NCI-H345 treated with DMSO at 0.1 percent for 48 hours (cell line): ENCODE results near the gene RAB40AL.
"Not testable (repeated sequence)": the region's sequence is repeated elsewhere in the genome, so short reads cannot be mapped to it uniquely, and the experiment has no call there.

Source experiments
- DNase-seq: peaks from one replicate; lab custom pipeline; 2025; ENCODE audit not compliant: unreplicated experiment; lab: John Stamatoyannopoulos, UW

The RAB40AL gene

GRCh38 chrX:102936972-102937371, at the start of gene RAB40AL:
RAB40AL (plus strand) TSS chrX:102937272; CDS start chrX:102937319, 47 bp downstream.
- not testable (repeated sequence) for DNase-seq

GRCh38 chrX:102887687-102888086, 49.4 kb upstream of the RAB40AL start:
- no peak for DNase-seq

DNA sequence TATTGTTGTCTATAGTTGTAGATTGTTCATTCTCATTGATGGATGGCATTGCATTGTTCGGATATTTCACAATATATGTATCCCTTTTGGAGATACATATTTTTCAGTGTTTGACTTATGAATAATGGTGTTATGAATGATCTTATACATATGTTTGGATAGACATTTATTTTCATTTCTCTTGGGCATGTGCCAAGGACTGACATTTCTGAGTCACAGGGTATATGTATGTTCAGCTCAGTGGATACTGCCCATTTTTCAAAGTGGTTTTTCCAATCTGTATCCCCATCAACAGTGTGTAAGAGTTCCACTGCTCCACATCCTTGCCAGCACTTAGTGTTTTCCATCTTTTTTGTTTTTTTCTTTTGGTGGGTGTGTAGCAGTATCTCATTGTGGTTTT, 45.0 kb upstream of the RAB40AL start:
- no peak for DNase-seq

DNA sequence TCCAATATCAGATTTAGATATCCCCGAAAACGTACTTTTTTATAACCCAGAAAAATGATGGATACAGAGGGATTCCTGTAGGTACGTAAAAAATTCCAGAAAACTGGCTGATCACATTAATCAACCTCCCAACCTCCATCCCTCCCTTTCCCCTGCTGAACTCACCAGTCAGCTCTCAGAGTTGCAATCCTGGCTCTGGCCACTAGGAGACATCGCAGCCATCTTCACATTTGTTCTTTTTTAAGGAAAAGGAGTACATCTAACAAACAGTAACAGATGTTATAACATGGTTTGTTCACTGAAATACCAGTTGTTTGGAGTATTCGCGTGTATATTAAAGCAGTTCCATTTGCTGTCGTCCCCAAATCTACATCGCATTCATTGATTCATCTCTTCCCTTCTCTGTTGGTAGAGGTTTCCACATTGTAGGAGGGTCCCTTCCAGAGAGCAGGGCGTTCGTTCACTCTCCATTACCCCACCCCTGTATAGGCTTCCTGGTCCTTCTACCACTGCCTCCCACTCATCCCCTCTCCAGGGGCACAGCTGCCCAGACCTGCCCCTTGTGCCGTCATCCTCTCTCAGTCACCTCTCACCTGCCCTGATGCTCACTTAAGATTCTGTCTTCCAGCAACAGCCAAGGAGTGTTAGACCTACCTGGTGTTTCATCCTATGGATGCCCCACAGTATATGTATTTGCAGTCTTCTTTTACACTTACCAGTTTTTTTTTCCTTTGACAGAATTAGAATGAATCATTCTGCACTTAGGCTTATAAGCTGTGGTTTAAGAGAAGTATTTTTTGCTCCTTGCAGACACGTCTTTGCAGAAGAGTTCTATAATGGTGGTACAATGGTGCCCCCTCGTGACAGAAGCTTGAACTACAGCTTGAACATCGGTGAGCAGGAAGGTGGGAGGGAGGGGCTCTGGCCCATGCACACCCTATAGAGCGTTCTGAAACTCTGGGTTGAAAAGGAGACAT, 36.8 kb upstream of the RAB40AL start:
- DNase-seq, result peak; percentile 4

GRCh38 chrX:102902355-102902754, 34.7 kb upstream of the RAB40AL start:
- DNase-seq, result no peak

- DNase-seq, result no peak
These were observed 5.9 kb upstream of the RAB40AL start for GRCh38 chrX:102930990-102931756.

DNA sequence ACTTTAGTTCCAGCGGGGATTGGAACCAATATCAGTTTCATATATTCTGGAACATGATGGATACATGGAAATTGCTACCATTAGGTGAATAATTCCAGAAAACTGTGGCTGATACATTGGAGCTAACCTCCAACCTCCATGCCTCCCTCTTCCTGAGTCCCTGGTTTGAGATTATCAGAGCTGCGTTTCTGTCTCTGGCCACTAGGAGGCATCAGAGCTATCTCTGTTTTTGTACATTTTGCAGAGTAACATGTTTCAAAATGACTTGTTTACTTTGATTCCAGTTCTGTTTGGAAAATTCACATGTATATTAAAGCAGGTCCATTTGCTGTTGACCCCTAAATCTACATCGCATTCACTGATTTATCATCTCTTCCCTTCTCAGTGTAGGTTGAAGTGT, 2.4 kb upstream of the RAB40AL start:
- no peak for DNase-seq

- peak; percentile 23 for DNase-seq
These were observed 14.1 kb downstream of the RAB40AL start for GRCh38 chrX:102950908-102951866.

DNA sequence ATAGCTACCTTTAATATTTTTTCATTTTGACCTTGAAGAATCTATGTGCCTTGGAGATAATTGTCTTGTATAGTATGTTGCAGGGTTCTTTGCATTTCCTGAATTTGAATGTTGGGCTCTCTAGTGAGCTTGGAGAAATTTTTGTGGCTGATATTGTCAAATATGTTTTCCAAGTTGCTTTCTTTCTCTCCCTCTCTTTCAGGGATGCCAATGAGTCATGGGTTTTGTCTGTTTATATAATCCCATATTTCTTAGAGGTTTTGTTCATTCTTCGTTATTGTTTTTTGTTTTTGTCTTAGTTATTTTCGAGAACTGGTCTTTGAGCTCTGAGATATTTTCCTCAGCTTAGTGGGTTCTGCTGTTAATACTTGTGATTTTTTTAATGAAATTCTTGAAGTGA, 20.7 kb downstream of the RAB40AL start:
- DNase-seq, result no peak

DNA sequence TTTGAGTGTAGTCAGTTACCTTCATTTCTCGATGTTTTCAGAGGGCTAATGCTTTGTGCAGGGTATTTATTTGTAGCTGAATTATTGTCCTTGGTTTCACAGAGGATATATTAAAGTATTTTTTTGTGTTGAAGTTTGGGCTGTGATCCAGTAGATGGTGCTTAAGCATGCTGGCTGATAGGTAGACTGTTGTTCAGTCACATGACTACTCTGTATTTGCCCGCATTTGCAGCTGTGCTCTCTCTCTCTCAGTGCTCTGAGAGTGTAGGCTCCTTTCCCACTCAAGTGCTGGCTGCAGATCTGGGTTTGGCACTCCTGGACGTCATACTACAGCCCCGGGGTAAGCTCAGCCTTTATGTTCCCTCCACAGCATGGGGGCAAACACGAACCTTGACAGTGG, 21.7 kb downstream of the RAB40AL start:
- no peak for DNase-seq

DNA sequence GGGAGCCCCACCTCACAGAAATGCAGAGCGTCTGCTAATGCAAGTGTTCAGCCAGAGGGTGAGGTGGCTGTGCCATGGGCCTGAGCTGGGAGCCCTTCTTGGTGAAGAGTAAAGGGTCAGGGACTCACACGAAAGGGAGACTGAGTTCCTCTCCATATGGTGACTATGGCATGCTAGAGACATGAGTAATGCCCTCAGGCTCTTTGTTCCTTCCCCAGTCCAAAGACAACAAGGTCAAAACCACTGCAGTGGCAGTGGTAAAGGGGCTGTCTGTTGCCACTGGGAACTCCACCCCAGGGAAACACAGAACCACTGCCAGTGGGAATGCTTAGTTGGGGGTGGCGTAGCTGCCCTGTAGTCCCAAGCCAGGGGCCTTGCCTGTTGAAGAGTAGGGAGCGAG, 22.4 kb downstream of the RAB40AL start:
- no peak for DNase-seq

DNA sequence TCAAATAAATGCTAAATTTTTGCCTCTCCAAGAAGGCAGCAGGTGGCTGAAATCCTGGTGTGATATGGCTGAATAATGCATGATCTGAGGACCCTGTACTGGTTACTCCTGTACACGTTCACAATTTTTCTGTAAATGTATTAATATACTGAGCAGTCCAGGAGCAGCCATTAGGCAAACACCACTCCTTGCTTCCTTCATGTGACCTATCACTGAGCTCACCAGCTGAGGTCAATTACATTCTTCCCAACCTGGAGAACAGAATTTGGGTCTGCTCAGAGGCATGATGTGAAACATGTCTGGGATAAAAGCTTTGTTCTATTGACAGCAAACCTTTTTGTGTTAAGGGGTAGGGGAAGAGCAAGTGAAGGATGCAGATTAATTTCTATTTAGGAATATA, 26.9 kb downstream of the RAB40AL start:
- no peak for DNase-seq

GRCh38 chrX:102964940-102965339, 27.9 kb downstream of the RAB40AL start:
- no peak for DNase-seq

DNA sequence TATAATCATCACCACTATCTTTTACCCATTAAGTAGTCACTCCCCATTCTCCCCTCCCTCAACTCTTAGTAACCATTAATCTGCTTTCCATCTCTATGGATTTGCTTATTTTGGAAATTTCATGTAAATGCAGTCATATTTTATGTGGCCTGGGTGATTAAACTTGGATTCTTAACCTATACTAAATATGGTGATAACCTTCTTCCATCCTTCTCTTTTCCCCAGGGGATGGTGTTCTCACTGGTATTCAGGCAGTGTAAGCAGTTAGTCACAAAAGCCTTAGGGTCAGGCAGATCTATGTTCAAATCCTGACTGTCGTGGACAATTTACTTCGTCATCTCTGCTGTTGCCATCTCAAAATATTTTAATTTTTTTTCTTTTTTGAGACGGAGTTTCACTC, 29.6 kb downstream of the RAB40AL start:
- DNase-seq, result no peak

DNA sequence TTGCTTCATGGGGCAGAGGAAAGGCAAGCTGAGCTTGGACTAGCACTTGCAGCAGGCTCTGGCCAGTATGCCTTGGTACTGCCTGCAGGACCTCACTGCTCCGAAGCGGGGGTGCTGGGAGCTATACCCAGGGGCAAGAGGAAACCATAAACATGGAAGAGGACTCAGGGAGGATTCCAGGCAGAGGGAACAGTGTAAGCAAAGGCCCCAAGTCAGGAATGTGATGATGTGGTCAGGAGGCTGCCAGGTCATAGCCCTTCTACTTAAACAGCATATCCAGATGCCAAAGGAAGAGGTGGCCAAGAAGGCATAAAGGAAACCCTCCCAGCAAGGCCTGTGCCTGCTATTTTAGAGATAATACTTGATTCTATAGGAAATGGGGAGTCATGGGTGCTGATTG, 31.1 kb downstream of the RAB40AL start:
- DNase-seq, result no peak

DNA sequence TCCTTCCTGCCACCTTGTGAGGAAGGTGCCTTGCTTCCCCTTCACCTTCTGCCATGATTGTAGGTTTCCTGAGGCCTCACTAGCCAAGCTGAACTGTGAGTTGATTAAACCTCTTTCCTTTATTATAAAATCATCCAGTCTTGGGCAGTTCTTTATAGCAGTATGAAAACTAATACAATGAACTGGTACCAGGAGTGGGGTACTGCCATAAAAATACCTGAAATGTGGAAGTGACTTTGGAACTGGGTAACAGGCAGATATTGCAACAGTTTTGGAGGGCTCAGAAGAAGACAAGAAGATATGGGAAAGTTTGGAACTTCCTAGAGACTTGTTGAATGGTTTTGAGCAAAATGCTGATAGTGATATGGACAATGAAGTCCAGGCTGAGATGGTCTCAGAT, 34.5 kb downstream of the RAB40AL start:
- DNase-seq, result not testable (repeated sequence)

DNA sequence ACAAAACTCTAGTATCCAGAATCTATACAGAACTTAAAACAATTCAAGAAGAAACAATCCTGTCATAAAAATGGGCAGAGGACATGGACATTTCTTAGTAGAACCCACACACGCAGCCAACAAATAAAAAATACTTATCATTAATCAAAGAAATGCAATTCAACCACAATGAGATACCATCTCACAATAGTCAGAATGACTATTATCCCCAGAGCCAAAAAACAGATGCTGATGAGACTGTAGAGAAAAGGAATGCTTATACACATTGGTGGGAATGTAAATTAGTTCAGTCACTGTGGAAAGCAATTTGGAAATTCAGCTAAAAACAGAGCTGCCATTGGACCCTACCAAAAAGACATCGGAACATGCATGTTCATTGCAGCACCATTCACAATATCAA, 37.9 kb downstream of the RAB40AL start:
- no peak for DNase-seq

GRCh38 chrX:102976286-102976685, 39.2 kb downstream of the RAB40AL start:
- no peak for DNase-seq

GRCh38 chrX:102976793-102977495, 39.9 kb downstream of the RAB40AL start:
- DNase-seq, result no peak

DNA sequence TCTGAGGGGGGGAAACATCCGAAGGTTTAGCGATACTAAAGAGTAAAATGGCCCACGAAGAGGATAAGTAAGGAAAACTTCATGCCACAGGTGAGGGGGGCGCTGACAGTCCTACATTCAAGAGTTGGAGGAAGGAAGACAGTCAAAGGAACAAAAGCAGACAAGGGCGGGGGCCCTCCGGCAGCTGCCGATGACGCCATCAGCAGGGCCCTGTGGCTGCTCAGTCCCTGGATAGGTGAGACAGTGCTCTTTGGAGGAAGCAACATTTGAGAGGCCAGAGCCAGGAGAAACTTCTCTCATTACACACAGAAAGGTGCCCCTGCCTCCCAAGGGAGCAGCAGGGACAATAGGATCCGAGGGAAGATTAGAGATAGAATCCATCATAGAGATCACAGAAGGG, 41.5 kb downstream of the RAB40AL start:
- no peak for DNase-seq
